HCT116 (cell line): ENCODE data around the gene GABBR1. TPM values are rescaled to one million over a fixed set of nuclear protein-coding genes. Genes with fewer than 3 reads are reported as not detected.

ENCODE experiments used
- ATAC-seq: fragments of 200-7000 bp; cut with Tn5 transposase; 2 replicates; pipeline ENCODE4 v1.9.1; 2020; ENCODE audit warnings: mild to moderate bottlenecking, moderate library complexity
- BruUV-seq: library from RNA; stranded (reverse); fragments of 400-500 nt; replicated peaks from 2 replicates; lab custom pipeline; 2021; lab: Mats Ljungman, UMichigan
- CTCF ChIA-PET: fragments of 300-600 bp; sonication (Branson Sonifier 250); formaldehyde crosslinking; loops from one replicate; lab custom pipeline; 2021; ENCODE audit warnings: antibody characterized with exemption; lab: Charles Lee
- POLR2A ChIA-PET: fragments of 300-600, 350-600 bp; sonication (Branson Sonifier 250); formaldehyde crosslinking; loops from one replicate; lab custom pipeline; 2021; ENCODE audit warnings: antibody characterized with exemption; lab: Charles Lee
- RAD21 ChIA-PET, 2 experiments: fragments of 300-600 bp; sonication (Branson Sonifier 250); formaldehyde crosslinking; loops; one replicate each; lab custom pipeline; 2023; ENCODE audit warnings: low total read pairs in 2 of 2; ENCODE audit not compliant: uncharacterized antibody in 2 of 2, unreplicated experiment in 2 of 2, low non-redundant PET in 1 of 2; lab: Charles Lee
- DNase-seq: peaks from one replicate; pipeline ENCODE4 v3.0.0-alpha.2; 2010; ENCODE audit warnings: low read depth, low spot score
- H2AFZ ChIP-seq: fragments of 200-600 bp; shearing (Covaris generic), sonication (generic); 2 replicates; pipeline ENCODE4 v1.6.1; 2017; ENCODE audit warnings: low read depth, mixed run types, mixed read lengths, antibody characterized with exemption, low read length; ENCODE audit not compliant: poor library complexity, severe bottlenecking
- H3K27ac ChIP-seq: 2 replicates; pipeline ENCODE4 v1.5.1; 2012; ENCODE audit warnings: low read depth, low read length
- H3K27me3 ChIP-seq: fragments of 200-600 bp; sonication (generic); 2 replicates; pipeline ENCODE4 v1.6.1; 2016; ENCODE audit warnings: mixed run types, low read length, mixed read lengths; ENCODE audit not compliant: insufficient read depth
- H3K36me3 ChIP-seq, 2 experiments: fragments of 200-500 bp in 1 of 2; fragments of 200-600 bp in 1 of 2; sonication (Bioruptor generic) in 1 of 2; sonication (generic) in 1 of 2; 2 replicates each; pipeline versions ENCODE4 v1.5.1 to v1.6.1; 2014 to 2016; ENCODE audit warnings: low read length in 2 of 2, inconsistent platforms in 1 of 2, mixed read lengths in 1 of 2, mixed run types in 1 of 2; ENCODE audit not compliant: insufficient read depth in 2 of 2, control insufficient read depth in 1 of 2
- H3K4me1 ChIP-seq, 2 experiments: fragments of 200-600 bp in 1 of 2; sonication (generic) in 1 of 2; 2 replicates each; pipeline versions ENCODE4 v1.5.1 to v1.6.1; 2012 to 2017; ENCODE audit warnings: low read length in 2 of 2, inconsistent platforms in 1 of 2, mild to moderate bottlenecking in 1 of 2, mixed read lengths in 1 of 2, mixed run types in 1 of 2, moderate library complexity in 1 of 2; ENCODE audit not compliant: insufficient read depth in 2 of 2, control insufficient read depth in 1 of 2
- H3K4me2 ChIP-seq: fragments of 200-600 bp; sonication (generic); 2 replicates; pipeline ENCODE4 v1.6.1; 2017; ENCODE audit warnings: mixed run types, low read length, mixed read lengths
- H3K4me3 ChIP-seq, 2 experiments: fragments of 200-600 bp in 1 of 2; sonication (generic) in 1 of 2; replicated peaks in 1 of 2; 2 replicates each; pipeline ENCODE4 v1.5.1; 2011 to 2016; ENCODE audit warnings: low read length in 2 of 2, control low read depth in 1 of 2, low read depth in 1 of 2, mild to moderate bottlenecking in 1 of 2, mixed read lengths in 1 of 2, mixed run types in 1 of 2
- H3K79me2 ChIP-seq: fragments of 200-600 bp; sonication (generic); 2 replicates; pipeline ENCODE4 v1.6.1; 2017; ENCODE audit warnings: mild to moderate bottlenecking, mixed run types, low read length, moderate library complexity, mixed read lengths; ENCODE audit not compliant: insufficient read depth
- H3K9ac ChIP-seq: fragments of 200-600 bp; sonication (generic); 2 replicates; pipeline ENCODE4 v1.6.1; 2016; ENCODE audit warnings: low read length, mixed read lengths
- H3K9me2 ChIP-seq: fragments of 200-600 bp; sonication (generic), shearing (Covaris generic); 2 replicates; pipeline ENCODE4 v1.6.1; 2017; ENCODE audit warnings: mixed run types, mild to moderate bottlenecking, moderate library complexity; ENCODE audit not compliant: insufficient read depth
- H3K9me3 ChIP-seq, 2 experiments: fragments of 200-500 bp in 1 of 2; fragments of 200-600 bp in 1 of 2; sonication (Bioruptor generic) in 1 of 2; sonication (generic) in 1 of 2; 2 replicates each; pipeline ENCODE4 v1.6.1; 2014 to 2017; ENCODE audit warnings: low read length in 2 of 2, mixed read lengths in 2 of 2, inconsistent platforms in 1 of 2, low read depth in 1 of 2, mild to moderate bottlenecking in 1 of 2, mixed run types in 1 of 2, moderate library complexity in 1 of 2; ENCODE audit not compliant: control insufficient read depth in 1 of 2, insufficient read depth in 1 of 2
- H4K20me1 ChIP-seq: fragments of 200-600 bp; sonication (generic), shearing (Covaris generic); 2 replicates; pipeline ENCODE4 v1.6.1; 2017; ENCODE audit warnings: mixed run types, mild to moderate bottlenecking, moderate library complexity; ENCODE audit not compliant: insufficient read depth
- CTCF ChIP-seq, 3 experiments: fragments of 200-600 bp in 1 of 3; sonication (generic) in 1 of 3; IDR thresholded peaks in 2 of 3; conservative IDR thresholded peaks in 1 of 3; 2 replicates each; pipeline ENCODE4 v1.5.1; 2012 to 2017; ENCODE audit warnings: low read depth in 2 of 3, low read length in 2 of 3, antibody characterized with exemption in 1 of 3, borderline replicate concordance in 1 of 3, control low read depth in 1 of 3, mild to moderate bottlenecking in 1 of 3, mixed read lengths in 1 of 3, mixed run types in 1 of 3, moderate library complexity in 1 of 3; ENCODE audit not compliant: insufficient read depth in 1 of 3
- EGR1 ChIP-seq: IDR thresholded peaks from 2 replicates; pipeline ENCODE4 v1.6.1; 2012; ENCODE audit warnings: low read depth
- POLR2AphosphoS5 ChIP-seq: IDR thresholded peaks from 2 replicates; pipeline ENCODE4 v1.6.1; 2011; ENCODE audit warnings: mild to moderate bottlenecking, low read depth, low read length, moderate library complexity
- RAD21 ChIP-seq: IDR thresholded peaks from 2 replicates; pipeline ENCODE4 v1.6.1; 2012; ENCODE audit warnings: low read depth, mild to moderate bottlenecking
- SP1 ChIP-seq: IDR thresholded peaks from 2 replicates; pipeline ENCODE4 v1.6.1; 2012; ENCODE audit warnings: low read depth
- ZNF274 ChIP-seq: fragments of 200-500 bp; sonication (Bioruptor generic); IDR thresholded peaks from 2 replicates; pipeline ENCODE4 v1.6.1; 2014; ENCODE audit warnings: mild to moderate bottlenecking, low read depth, low read length, inconsistent platforms
- intact Hi-C: fragments of 100-400 bp; cut with micrococcal nuclease; formaldehyde crosslinking; loops from 2 replicates; pipeline ENCODE4 v1.10.0; 2022
- total RNA-seq: library from RNA; stranded (reverse); gene quantifications from one replicate; pipeline ENCODE4 v1.2.1, GENCODE V29; 2021; ENCODE audit not compliant: unreplicated experiment

The GABBR1 gene
- total RNA-seq, 1 experiment from 2014 or later, result 43.4 TPM

- Histone ChIP-seq H3K27me3 (no peaks in the 10 kb centered on the region), H3K4me1 (peaks cover 7 to 22% of the 10 kb centered on the region in 2 experiments), H3K4me3 (peak overlapping the region; percentile 60 to 75), H3K9ac (peak overlapping the region; percentile 62), H3K9me2 (no peaks in the 10 kb centered on the region), H3K27ac (peak overlapping the region; percentile 60; the same call in 1 of the 2 replicates), H3K79me2 (no peaks in the 10 kb centered on the region), H2AFZ (no peak overlapping the region), H4K20me1 (no peaks in the 10 kb centered on the region), H3K36me3 (0 out of 4 replicates have a peak, but pooled peaks cover 0 to 2% of the 10 kb centered on the region in 2 experiments), H3K9me3 (no peaks in the 10 kb centered on the region), H3K4me2 (peak overlapping the region; percentile 94)
- ChIA-PET RAD21 (interaction anchor here in 1 of 2 experiments (0.9 kb wide), 1 partner anchor 255 kb away, joined by 7 read pairs; no protein-coding TSS in a partner anchor), POLR2A (interaction anchor here (1.0 to 1.2 kb wide), 2 partner anchors 9 to 16 kb away, joined by 3 to 5 read pairs; no protein-coding TSS in a partner anchor), CTCF (interaction anchor here (0.6 to 2.3 kb wide), 4 partner anchors 16 to 1815 kb away, joined by 4 to 16 read pairs (median 8); no protein-coding TSS in a partner anchor)
- intact Hi-C loops, result no loop called here
- DNase-seq, result no peak
- ATAC-seq, result peak; percentile 69
- no TSS peak for BruUV-seq
- TF ChIP-seq SP1 (no peak), EGR1 (peak; percentile 69), ZNF274 (no peak), RAD21 (no peak), POLR2AphosphoS5 (peak; percentile 27; the same call in 1 of the 2 replicates)
These were observed 887 bp downstream of the GABBR1 start for GRCh38 chr6:29631860-29632731.

GRCh38 chr6:29631209-29631810 lies 1.7 kb downstream of the GABBR1 start:
- no peak for TF ChIP-seq SP1
- TF ChIP-seq ZNF274, result no peak
- no peak for TF ChIP-seq CTCF (IDR thresholded peaks at IDR 0.05 in 2 of 3, conservative IDR thresholded peaks at IDR 0.05 in 1 of 3; ENCODE audit: borderline replicate concordance in 1 of 3, insufficient read depth in 1 of 3, low read depth in 2 of 3, low read length in 2 of 3)
- intact Hi-C loops, result no loop called here
- no peaks in the 10 kb centered on the region for H4K20me1 ChIP-seq
- no peaks in the 10 kb centered on the region for H3K79me2 ChIP-seq
- ChIA-PET CTCF (no interaction called here), POLR2A (no interaction called here), RAD21 (no interaction called here)
- 0 out of 4 replicates have a peak, but pooled peaks cover 0 to 2% of the 10 kb centered on the region in 2 experiments for H3K36me3 ChIP-seq
- BruUV-seq, result no TSS peak
- H3K4me3 ChIP-seq, result peak overlapping the region; percentile 60 to 75
- H3K9me3 ChIP-seq, result no peaks in the 10 kb centered on the region
- H2AFZ ChIP-seq, result no peak overlapping the region
- no peak overlapping the region for H3K9ac ChIP-seq
- ATAC-seq (no peak), DNase-seq (no peak)
- no peaks in the 10 kb centered on the region for H3K9me2 ChIP-seq
- no peak overlapping the region for H3K27ac ChIP-seq
- peak overlapping the region; percentile 94 for H3K4me2 ChIP-seq
- H3K4me1 ChIP-seq, result peaks cover 7 to 22% of the 10 kb centered on the region in 2 experiments
- no peaks in the 10 kb centered on the region for H3K27me3 ChIP-seq
